HUES6 (cell line): ENCODE results near the gene NR5A1.

Experiments used
- H3K27ac ChIP-seq: 2 replicates; pipeline ENCODE4 v1.7.0; 2013; ENCODE audit warnings: low read depth, mild to moderate bottlenecking, low read length, inconsistent platforms
- H3K27me3 ChIP-seq: 2 replicates; pipeline ENCODE4 v1.6.1; 2013; ENCODE audit warnings: low read length; ENCODE audit not compliant: control insufficient read depth, insufficient read depth
- H3K36me3 ChIP-seq: 2 replicates; pipeline ENCODE4 v1.6.1; 2013; ENCODE audit warnings: low read length; ENCODE audit not compliant: control insufficient read depth, insufficient read depth
- H3K4me1 ChIP-seq: 2 replicates; pipeline ENCODE4 v1.6.1; 2013; ENCODE audit warnings: low read length; ENCODE audit not compliant: control insufficient read depth, insufficient read depth
- H3K4me3 ChIP-seq: 2 replicates; pipeline ENCODE4 v1.5.1; 2013; ENCODE audit warnings: low read depth, low read length
- H3K9ac ChIP-seq: one replicate; pipeline ENCODE4 v1.6.1; 2013; ENCODE audit warnings: mild to moderate bottlenecking, low read length
- H3K9me3 ChIP-seq: 2 replicates; pipeline ENCODE4 v1.6.1; 2013; ENCODE audit warnings: low read depth, low read length; ENCODE audit not compliant: control insufficient read depth, insufficient read depth

The NR5A1 gene

DNA sequence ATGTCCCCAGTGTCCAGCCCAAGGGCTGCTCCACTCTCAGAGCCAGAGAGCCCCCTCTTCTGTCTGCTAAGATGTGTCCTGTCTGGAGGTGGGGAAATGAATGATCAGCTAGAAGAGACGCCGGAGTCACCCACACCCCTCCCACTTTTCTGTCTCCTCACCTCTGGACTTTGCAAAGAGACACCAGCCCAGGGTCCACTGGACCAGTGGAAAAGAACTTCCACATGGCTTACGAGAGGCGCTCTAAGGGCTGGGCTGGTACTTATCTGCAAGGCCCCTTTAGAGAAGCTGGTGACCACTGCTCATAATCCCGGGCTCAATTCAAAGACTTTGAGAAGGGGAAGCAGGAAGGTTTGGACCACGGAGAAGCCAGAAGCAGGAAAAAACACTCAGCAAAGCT lies 9.2 kb downstream of the NR5A1 start:
- H3K27me3 ChIP-seq = peaks cover 45% of the 10 kb centered on the region
- no peaks in the 10 kb centered on the region for H3K36me3 ChIP-seq
- H3K27ac ChIP-seq = no peak overlapping the region
- H3K4me1 ChIP-seq = peaks cover 14% of the 10 kb centered on the region; the same call in 1 of the 2 replicates
- H3K4me3 ChIP-seq = no peak overlapping the region
- no peak overlapping the region for H3K9ac ChIP-seq
- no peaks in the 10 kb centered on the region for H3K9me3 ChIP-seq

DNA sequence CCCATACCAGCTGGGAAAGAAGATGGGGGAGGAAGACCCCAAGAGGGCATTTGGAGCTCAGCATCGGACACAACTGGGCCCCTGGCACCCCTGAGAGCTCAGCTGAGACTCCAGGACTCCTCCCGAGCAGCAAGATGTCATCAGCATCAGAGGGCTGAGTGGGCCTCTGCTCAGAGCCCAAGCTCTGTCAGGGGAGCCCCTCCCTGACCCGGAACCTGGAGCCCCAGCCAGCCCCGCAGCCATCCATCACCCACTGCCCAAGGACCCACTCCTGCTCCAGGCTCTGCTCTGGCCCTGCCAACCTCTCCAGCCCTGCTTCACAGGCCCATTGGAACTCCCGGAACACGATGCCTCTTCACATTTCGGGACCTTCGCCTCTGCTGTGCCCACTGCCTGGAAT lies 9.8 kb downstream of the NR5A1 start:
- Histone ChIP-seq H3K27me3 (peaks cover 39% of the 10 kb centered on the region), H3K4me1 (peaks cover 12% of the 10 kb centered on the region; the same call in 1 of the 2 replicates), H3K36me3 (no peaks in the 10 kb centered on the region), H3K4me3 (no peak overlapping the region), H3K27ac (no peak overlapping the region), H3K9me3 (no peaks in the 10 kb centered on the region), H3K9ac (no peak overlapping the region)

DNA sequence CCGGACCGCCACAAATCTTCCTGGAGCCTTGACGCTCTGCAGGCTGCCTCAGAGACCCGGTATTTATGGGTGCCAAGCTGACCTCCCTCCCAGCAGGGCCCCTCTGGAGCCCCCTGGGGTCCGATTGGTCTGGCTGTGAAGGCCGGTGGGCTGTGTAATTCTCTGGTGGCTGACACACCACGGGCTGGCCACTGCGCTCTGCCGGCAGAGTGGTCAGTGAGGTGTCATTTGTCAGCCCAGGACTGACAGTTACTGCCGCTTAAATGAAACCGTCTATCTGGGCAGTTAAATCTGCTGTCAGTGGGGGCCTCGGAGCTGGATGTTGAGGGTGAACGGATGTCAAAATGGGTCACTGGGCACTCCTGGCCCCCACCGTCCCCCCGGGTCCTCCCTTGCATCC lies 10.7 kb downstream of the NR5A1 start:
- Histone ChIP-seq H3K9me3 (no peaks in the 10 kb centered on the region), H3K4me1 (peaks cover 10% of the 10 kb centered on the region; the same call in 1 of the 2 replicates), H3K27ac (no peak overlapping the region), H3K9ac (no peak overlapping the region), H3K36me3 (no peaks in the 10 kb centered on the region), H3K27me3 (peaks cover 29% of the 10 kb centered on the region), H3K4me3 (no peak overlapping the region)

DNA sequence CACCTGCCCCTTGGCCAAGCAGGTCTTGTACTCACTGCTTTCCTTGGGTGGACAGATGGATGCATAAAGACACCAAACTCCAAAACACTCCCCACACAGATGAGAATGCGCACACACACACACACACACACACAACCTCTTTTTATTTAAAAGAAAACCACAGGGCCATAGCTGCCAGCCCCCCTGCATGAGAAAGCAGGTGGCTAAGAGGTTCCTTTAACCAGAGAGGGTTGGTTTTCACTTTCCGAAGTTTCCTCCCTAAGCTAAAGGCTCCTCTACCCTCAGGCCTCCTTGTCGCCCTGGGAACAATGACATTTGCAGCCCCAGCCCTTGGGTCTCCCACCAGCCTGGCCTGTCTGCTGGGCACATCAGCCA lies 11.1 kb downstream of the NR5A1 start:
- Histone ChIP-seq H3K4me1 (peaks cover 6% of the 10 kb centered on the region; the same call in 1 of the 2 replicates), H3K27me3 (peaks cover 25% of the 10 kb centered on the region), H3K9me3 (no peaks in the 10 kb centered on the region), H3K27ac (no peak overlapping the region), H3K36me3 (no peaks in the 10 kb centered on the region), H3K9ac (no peak overlapping the region), H3K4me3 (no peak overlapping the region)

DNA sequence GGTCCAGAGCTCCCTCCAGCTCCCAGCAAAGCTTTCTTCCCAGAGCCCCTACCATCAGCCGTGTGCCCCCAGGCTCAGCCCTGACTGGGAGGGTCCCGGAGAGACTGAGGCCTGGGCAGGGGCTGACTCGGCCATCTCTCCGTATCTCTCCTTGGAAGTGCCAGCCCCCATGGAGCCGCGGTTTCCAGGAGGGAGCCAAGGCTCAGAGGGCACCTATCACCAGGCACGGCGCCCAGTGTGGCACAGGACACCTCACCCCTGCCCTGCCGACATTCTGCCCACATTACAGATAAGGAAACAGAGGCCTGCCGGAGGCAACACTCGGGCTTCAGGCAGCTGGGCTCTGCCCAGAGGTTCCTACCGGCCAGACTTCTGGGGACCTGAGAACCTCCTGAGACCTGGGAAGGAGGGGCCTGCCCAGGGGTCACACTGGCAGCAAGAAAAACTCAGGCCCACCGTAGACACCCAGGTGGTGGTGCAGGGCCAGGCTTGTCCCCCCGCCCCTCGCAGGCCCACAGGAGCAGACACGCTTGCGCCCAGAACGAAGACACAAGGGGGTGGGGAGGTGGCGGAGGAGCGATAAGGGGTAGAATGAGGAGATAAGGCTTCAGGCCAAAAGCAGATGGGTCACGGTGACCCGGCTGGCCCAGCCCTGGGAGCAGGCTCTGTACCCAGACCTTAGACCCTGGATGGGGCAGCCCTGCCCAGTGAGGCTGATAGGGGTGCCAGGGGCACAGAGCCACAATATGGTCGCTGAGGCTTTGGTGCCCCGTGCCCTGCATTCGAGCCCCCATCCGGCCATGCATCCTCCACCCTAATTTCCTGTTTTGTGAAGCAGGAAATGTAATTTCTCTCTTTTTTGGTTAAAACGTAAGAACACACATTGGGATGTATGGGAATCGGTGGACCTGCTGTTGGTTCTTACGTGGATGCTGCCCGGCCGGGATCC lies 11.8 kb downstream of the NR5A1 start:
- H3K27ac ChIP-seq = no peak overlapping the region
- no peak overlapping the region for H3K9ac ChIP-seq
- H3K27me3 ChIP-seq = peaks cover 19% of the 10 kb centered on the region; the same call in 1 of the 2 replicates

DNA sequence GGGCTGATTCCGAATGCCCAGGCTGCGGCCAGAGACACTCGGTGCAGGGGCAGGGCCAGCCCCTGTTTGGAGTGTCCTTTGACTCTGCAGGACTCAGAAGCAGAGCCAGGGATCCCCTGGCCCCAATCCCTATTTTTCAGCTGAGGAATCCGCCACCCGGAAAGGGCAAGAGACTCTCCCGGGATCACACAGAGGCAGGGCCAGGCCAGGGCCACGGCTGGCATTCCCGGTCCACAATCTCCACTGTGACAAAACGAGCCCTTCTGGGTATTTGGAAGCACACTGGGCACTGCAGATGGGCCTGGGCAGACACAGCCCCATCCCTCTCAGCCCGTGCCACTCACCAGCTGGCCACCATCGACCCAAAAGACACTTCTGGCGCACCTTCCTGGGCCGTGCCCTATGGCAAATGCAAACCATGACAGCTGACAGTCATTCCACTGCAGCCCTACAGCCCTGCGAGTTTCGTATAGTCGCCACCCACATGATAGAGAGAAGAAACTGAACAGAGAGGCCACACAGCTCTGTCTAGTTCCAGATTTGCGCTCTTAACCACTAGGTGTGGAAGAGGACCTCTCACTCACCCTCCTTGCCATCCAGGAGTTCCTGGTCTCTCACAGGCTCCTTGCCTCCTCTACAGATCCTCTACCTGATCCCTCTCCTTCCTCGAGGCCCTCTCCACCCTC lies 13.3 kb downstream of the NR5A1 start:
- H3K9ac ChIP-seq = no peak overlapping the region
- H3K27ac ChIP-seq = no peak overlapping the region
- no peaks in the 10 kb centered on the region for H3K9me3 ChIP-seq
- H3K4me3 ChIP-seq = no peak overlapping the region
- H3K36me3 ChIP-seq = no peaks in the 10 kb centered on the region
- peaks cover 5% of the 10 kb centered on the region; the same call in 1 of the 2 replicates for H3K4me1 ChIP-seq
- H3K27me3 ChIP-seq = 0 out of 2 replicates have a peak, but pooled peaks cover 9% of the 10 kb centered on the region

More for the DNA sequence above, 11.8 kb downstream of the NR5A1 start:
- Histone ChIP-seq H3K36me3 (no peaks in the 10 kb centered on the region), H3K9me3 (no peaks in the 10 kb centered on the region), H3K4me1 (peaks cover 5% of the 10 kb centered on the region; the same call in 1 of the 2 replicates), H3K4me3 (no peak overlapping the region)

DNA sequence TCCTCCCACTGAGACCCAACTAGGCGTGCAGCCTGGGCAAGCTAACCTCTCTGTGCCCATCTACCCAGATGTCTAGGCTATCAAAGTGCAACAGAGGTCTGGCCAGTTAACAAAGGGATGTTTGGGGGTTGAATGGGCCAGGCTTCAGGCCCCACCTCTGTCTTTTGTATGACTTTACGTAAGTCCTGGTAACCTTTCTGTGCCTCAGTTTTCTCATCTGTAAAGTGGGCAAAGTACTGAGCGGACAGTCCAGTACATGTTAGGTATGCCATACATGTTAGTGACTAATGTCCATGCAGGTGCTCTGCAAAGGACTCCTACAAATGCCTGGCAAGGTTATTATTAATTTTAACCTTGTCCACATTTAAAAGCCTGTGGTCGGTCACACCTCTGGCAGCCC lies 14.0 kb downstream of the NR5A1 start:
- Histone ChIP-seq H3K4me1 (peaks cover 1% of the 10 kb centered on the region; the same call in 1 of the 2 replicates), H3K36me3 (no peaks in the 10 kb centered on the region), H3K4me3 (no peak overlapping the region), H3K27me3 (0 out of 2 replicates have a peak, but pooled peaks cover 6% of the 10 kb centered on the region), H3K9me3 (no peaks in the 10 kb centered on the region), H3K27ac (no peak overlapping the region), H3K9ac (no peak overlapping the region)

DNA sequence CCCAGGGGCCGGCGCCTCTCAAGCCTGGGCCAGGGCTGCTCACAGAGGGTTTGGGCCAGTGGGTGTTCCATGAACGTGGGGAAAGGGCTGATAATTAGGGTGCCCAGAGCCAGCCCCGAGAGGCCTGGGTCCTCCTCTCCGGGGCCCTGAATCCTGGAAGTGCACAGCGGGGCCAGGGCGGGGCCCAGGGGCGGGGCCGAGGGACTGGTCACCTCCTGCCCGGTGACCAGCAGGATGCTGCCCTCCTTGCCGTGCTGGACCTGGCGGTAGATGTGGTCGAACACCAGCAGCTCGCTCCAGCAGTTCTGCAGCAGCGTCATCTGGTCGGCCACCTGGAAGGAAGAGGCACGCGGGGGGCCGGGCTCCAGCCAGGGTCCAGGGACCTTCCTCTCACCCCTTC lies 14.4 kb downstream of the NR5A1 start:
- H3K27me3 ChIP-seq = 0 out of 2 replicates have a peak, but pooled peaks cover 3% of the 10 kb centered on the region
- H3K4me1 ChIP-seq = no peaks in the 10 kb centered on the region
- no peak overlapping the region for H3K9ac ChIP-seq
- H3K4me3 ChIP-seq = no peak overlapping the region
- H3K36me3 ChIP-seq = no peaks in the 10 kb centered on the region
- H3K27ac ChIP-seq = no peak overlapping the region
- no peaks in the 10 kb centered on the region for H3K9me3 ChIP-seq

DNA sequence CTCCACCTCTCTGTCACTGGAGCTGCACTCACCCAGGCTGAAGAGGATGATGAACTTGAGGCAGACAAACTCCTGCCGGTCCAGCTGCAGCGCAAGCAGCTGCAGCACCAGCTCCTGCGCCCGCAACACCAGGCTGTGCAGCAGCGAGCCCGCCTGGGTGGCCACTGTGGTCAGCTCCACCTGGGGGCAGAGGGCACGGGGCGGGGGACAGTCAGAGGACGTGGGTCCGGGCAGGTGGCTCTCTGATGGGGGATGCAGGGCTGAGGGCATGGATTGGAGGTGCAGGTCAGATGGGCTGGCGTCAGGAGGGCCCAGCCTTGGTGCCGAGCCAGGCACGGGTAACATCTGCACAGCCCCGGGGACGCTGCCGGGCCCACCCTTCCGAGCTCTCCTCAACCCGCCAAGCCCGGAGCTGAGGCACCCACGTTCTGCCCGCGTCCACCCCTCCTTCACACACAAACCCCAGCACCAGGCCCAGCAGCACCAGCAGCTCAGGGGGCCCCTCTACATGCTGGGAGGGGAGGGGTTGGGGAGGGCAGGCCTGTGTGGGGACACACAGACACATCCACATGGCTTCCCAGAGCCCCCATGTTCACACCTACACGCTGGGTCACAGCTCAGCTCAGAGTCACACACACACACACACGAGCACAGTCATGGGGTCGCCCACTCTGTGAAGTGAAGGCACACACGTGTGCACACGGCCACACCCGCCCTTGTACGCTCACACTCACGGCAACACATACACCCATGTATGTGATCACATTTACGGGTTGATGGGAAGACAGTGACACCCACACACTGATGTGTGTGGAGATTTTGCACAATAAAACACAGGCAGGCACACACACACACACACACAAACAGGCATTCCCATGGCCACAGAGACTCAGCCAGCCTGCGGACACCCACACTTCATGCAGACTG lies 15.9 kb downstream of the NR5A1 start:
- no peaks in the 10 kb centered on the region for H3K36me3 ChIP-seq
- 0 out of 2 replicates have a peak, but pooled peaks cover 9% of the 10 kb centered on the region for H3K4me1 ChIP-seq
- peaks cover 7% of the 10 kb centered on the region; the same call in 1 of the 2 replicates for H3K27me3 ChIP-seq
- H3K4me3 ChIP-seq = no peak overlapping the region
- no peaks in the 10 kb centered on the region for H3K9me3 ChIP-seq
- H3K9ac ChIP-seq = no peak overlapping the region
- no peak overlapping the region for H3K27ac ChIP-seq

DNA sequence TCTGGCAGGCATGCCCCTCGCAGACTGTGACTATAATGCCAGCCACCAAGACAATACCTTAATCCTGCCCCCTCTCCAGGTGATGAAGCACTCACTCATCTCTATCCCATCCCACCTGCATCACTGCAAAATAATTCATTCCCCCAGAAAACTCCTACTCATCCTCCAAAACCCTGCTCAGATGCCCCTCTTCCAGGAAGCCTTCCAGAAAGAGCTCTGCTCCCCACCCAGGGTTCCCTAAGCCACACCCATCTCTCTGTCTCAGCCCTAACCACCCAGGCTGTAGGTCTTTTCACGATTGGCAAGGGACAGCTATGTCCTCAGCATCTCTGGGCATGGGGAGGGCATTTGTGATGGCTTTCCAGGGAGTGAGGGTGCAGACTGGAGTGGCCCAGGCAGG lies 17.2 kb downstream of the NR5A1 start:
- H3K36me3 ChIP-seq = no peaks in the 10 kb centered on the region
- H3K27ac ChIP-seq = no peak overlapping the region
- H3K27me3 ChIP-seq = peaks cover 7% of the 10 kb centered on the region; the same call in 1 of the 2 replicates
- peaks cover 14% of the 10 kb centered on the region; the same call in 1 of the 2 replicates for H3K4me1 ChIP-seq
- no peak overlapping the region for H3K9ac ChIP-seq
- H3K4me3 ChIP-seq = no peak overlapping the region
- no peaks in the 10 kb centered on the region for H3K9me3 ChIP-seq
